Measurements from ENCODE around the gene SLC9A3.

SLC9A3 gene

GRCh38 chr5:434443-435146 lies 89.7 kb downstream of the SLC9A3 start:
- TF ChIP-seq, protein P1, sequence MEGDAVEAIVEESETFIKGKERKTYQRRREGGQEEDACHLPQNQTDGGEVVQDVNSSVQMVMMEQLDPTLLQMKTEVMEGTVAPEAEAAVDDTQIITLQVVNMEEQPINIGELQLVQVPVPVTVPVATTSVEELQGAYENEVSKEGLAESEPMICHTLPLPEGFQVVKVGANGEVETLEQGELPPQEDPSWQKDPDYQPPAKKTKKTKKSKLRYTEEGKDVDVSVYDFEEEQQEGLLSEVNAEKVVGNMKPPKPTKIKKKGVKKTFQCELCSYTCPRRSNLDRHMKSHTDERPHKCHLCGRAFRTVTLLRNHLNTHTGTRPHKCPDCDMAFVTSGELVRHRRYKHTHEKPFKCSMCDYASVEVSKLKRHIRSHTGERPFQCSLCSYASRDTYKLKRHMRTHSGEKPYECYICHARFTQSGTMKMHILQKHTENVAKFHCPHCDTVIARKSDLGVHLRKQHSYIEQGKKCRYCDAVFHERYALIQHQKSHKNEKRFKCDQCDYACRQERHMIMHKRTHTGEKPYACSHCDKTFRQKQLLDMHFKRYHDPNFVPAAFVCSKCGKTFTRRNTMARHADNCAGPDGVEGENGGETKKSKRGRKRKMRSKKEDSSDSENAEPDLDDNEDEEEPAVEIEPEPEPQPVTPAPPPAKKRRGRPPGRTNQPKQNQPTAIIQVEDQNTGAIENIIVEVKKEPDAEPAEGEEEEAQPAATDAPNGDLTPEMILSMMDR (IDR thresholded peaks at IDR 0.05; ENCODE audit: insufficient read depth, low read length, missing control alignments): no peak
- POLR2A ChIA-PET: no interaction called here
- CTCF ChIA-PET: interaction anchor here (0.6 to 8.6 kb wide), 8 partner anchors 10 to 126 kb away, joined by 3 to 97 read pairs (median 3); no protein-coding TSS in a partner anchor
- H3K4me3 ChIP-seq (ENCODE audit: low read depth, low read length): no peak overlapping the region
- DNase-seq (ENCODE audit: low read depth, low spot score): no peak

- TF ChIP-seq, protein P1 (IDR thresholded peaks at IDR 0.05; ENCODE audit: insufficient read depth, low read length, missing control alignments): no peak
- H3K4me3 ChIP-seq (ENCODE audit: low read depth, low read length): no peak overlapping the region
- no peak for DNase-seq (ENCODE audit: low read depth, low spot score)
- ChIA-PET POLR2A (interaction anchor here (0.6 kb wide), 1 partner anchor 45 kb away, joined by 3 read pairs; no protein-coding TSS in a partner anchor), CTCF (interaction anchor here (1.0 to 8.6 kb wide), 7 partner anchors 11 to 116 kb away, joined by 3 to 97 read pairs (median 4); no protein-coding TSS in a partner anchor)
These were observed 90.4 kb downstream of the SLC9A3 start for GRCh38 chr5:433836-434235.

DNA sequence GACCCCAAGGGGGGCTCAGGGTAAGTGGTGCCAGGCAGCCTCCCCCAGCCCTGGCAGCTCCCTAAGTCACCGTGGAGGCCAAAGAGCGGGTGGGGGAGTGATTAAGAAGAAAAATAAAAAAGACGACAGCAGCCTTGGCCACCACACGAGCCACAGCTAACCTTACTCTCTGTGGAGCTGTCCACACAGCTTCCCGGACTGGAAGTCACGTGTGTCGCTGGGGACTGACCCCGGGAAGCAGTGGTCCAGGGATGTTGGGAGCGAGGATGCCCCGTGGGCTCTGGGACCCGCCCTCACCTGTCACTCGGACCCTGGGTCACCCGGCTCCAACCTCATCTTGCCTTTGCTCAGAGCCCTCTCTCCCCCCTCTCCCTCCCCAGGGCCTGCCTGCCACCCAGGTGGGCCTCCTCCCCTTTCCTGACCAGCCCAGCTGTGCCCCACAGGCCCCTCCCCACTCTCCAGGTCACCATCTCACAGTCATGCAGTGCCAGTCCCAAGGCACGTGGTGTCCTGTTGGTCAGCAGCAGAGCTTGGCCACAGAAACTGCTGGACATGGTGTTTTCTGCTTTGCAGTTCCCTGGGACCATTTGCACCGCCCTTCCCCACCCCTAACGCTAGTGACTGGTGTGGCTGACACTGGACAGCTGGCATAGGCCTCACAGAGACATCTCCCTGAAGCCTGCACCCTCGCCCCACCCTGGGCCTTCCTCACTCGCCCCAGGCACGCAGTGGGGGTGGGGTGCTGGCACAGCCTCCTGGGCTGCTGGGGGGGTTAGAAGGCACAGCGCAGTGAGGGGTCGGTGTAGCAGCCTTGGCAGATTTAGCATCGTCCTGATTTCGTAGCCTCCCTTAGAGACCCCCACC lies 91.1 kb downstream of the SLC9A3 start:
- CTCF ChIA-PET: interaction anchor here (1.0 to 8.6 kb wide), 11 partner anchors 7 to 115 kb away, joined by 3 to 97 read pairs (median 4); partner anchors contain the start of gene AHRR
- no peak overlapping the region for H3K4me3 ChIP-seq (ENCODE audit: low read depth, low read length)
- TF ChIP-seq, protein P1 (IDR thresholded peaks at IDR 0.05; ENCODE audit: insufficient read depth, low read length, missing control alignments): no peak
- POLR2A ChIA-PET: interaction anchor here (0.6 kb wide), 1 partner anchor 46 kb away, joined by 3 read pairs; no protein-coding TSS in a partner anchor
- no peak for DNase-seq (ENCODE audit: low read depth, low spot score)

DNA sequence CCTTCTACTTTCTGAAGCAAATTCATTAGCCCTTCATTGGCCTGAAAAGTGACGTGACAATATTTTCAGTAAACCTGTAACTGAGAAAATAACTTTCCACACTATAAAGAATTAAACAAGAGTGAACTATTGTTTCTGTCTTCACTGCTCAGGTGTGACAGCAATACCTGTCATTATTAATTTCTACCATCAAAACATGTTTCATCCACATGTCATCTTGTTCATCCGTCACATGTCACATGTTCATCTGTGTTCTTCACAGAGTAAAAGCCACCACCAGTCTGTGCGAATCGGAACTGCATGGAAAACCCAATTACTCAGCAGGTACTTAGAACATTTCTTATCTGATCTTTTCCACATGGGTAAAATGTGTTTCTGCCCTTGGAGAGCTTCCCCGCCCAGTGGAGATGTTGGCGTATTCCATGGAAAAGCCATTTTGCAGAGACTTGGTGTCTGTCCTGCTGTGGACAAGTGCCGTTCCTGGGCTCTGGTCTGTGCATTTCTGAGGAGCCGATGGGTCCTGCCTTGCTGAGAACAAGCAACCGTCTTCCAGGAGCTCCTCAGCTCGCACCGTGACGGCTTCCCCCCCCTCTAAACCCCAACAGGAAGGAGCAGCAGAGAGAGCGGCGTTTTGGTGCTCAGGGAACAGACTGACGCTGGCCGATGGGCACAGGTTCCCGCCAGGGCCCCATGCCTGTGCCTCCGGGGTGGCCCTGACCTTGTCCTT lies 91.9 kb downstream of the SLC9A3 start:
- H3K4me3 ChIP-seq (ENCODE audit: low read depth, low read length): no peak overlapping the region
- TF ChIP-seq, protein P1 (IDR thresholded peaks at IDR 0.05; ENCODE audit: insufficient read depth, low read length, missing control alignments): no peak
- ChIA-PET CTCF (interaction anchor here (0.6 to 8.6 kb wide), 13 partner anchors 8 to 115 kb away, joined by 3 to 97 read pairs (median 5); partner anchors contain the start of gene AHRR), POLR2A (no interaction called here)
- no peak for DNase-seq (ENCODE audit: low read depth, low spot score)

- no peak for DNase-seq (ENCODE audit: low read depth, low spot score)
- TF ChIP-seq, protein P1 (IDR thresholded peaks at IDR 0.05; ENCODE audit: insufficient read depth, low read length, missing control alignments): no peak
- no peak overlapping the region for H3K4me3 ChIP-seq (ENCODE audit: low read depth, low read length)
- POLR2A ChIA-PET: no interaction called here
- CTCF ChIA-PET: interaction anchor here (0.6 to 8.6 kb wide), 23 partner anchors 9 to 243 kb away, joined by 3 to 97 read pairs (median 4); partner anchors contain the start of genes AHRR and LRRC14B
These were observed 92.6 kb downstream of the SLC9A3 start for GRCh38 chr5:431711-432050.
